Measurements from ENCODE around the gene GAB3. TPM values are rescaled to one million over a fixed set of nuclear protein-coding genes. Genes with fewer than 3 reads are reported as not detected.

GAB3 gene
- total and polyA plus RNA-seq, 9 of the 15 experiments (the other 6 are each of a cell fraction or from before 2014, with no cell fraction given): 16.1 to 31.4 (median 20.2) TPM

- CTCF ChIA-PET (ENCODE audit: low intra/inter-chr PET ratio): no interaction called here
- H3K9ac ChIP-seq (ENCODE audit: insufficient read depth in 1 of 2, low read depth in 2 of 2, low read length in 2 of 2): no peak overlapping the region
- ATAC-seq (no peak), DNase-seq (ENCODE audit: extremely low read depth in 1 of 4, low spot score in 3 of 4) (no peak), FAIRE-seq (no peak)
- WGBS (ENCODE audit: insufficient coverage, low coverage, missing lambda C conversion rate): 74% methylated on average over 3 of the region's 3 CpGs
- H3K9me1 ChIP-seq (ENCODE audit: control insufficient read depth, insufficient read depth, low read length): no peaks in the 10 kb centered on the region
- H3K36me3 ChIP-seq (ENCODE audit: control insufficient read depth, insufficient read depth, low read length): peaks cover 20% of the 10 kb centered on the region
- in situ Hi-C loops (cut with MboI): loop anchor here (25.0 kb wide), 1 partner anchor 142 kb away; the partner anchor contains the start of gene CTAG1A
- H3K4me1 ChIP-seq (replicated peaks in 1 of 2; ENCODE audit: control insufficient read depth in 2 of 2, insufficient read depth in 2 of 2, low read length in 2 of 2): peaks cover 1 to 28% of the 10 kb centered on the region in 2 experiments; a peak in 4 of 5 replicates
- no TSS peak for BruUV-seq (replicated peaks)
- peaks cover 83% of the 10 kb centered on the region for H3K79me2 ChIP-seq (ENCODE audit: control insufficient read depth, insufficient read depth, low read length)
- H3K4me3 ChIP-seq: no peak overlapping the region
- H3K27me3 ChIP-seq (ENCODE audit: control insufficient read depth in 2 of 2, insufficient read depth in 2 of 2, low read length in 2 of 2): no peaks in the 10 kb centered on the region
- intact Hi-C loops (cut with micrococcal nuclease): no loop called here
- POLR2A ChIA-PET: interaction anchor here (1.0 to 2.0 kb wide), 3 partner anchors 10 to 50 kb away, joined by 3 to 7 read pairs (median 4); no protein-coding TSS in a partner anchor
- H4K20me1 ChIP-seq (replicated peaks; ENCODE audit: control insufficient read depth, insufficient read depth, low read length): 0 out of 2 replicates have a peak, but pooled peaks cover 4% of the 10 kb centered on the region
- no peak overlapping the region for H3K27ac ChIP-seq (ENCODE audit: extremely low read depth, low read depth, low read length)
- no peak overlapping the region for H3K4me2 ChIP-seq (ENCODE audit: insufficient read depth, low read length)
- TF ChIP-seq, protein P1, sequence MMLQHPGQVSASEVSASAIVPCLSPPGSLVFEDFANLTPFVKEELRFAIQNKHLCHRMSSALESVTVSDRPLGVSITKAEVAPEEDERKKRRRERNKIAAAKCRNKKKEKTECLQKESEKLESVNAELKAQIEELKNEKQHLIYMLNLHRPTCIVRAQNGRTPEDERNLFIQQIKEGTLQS (IDR thresholded peaks at IDR 0.05): no peak
- TF ChIP-seq, protein P1 (CRISPR knock-in tag; conservative IDR thresholded peaks at IDR 0.05): no peak
- TF ChIP-seq CEBPG (CRISPR knock-in tag; IDR thresholded peaks at IDR 0.05) (no peak), CEBPG (tag; conservative IDR thresholded peaks at IDR 0.05 in 1 of 2, IDR thresholded peaks at IDR 0.05 in 1 of 2) (peak in 1 of 2 experiments; percentile 74; a peak in 2 of 4 replicates), CEBPB (tag; IDR thresholded peaks at IDR 0.05) (peak; percentile 53; the same call in 1 of the 2 replicates)
- H3K9me3 ChIP-seq (replicated peaks; ENCODE audit: control insufficient read depth, insufficient read depth, low read depth, low read length): no peaks in the 10 kb centered on the region
- no peak overlapping the region for H2AFZ ChIP-seq (ENCODE audit: low read depth, low read length)
Observed at GRCh38 chrX:154729439-154729838, 21.4 kb downstream of the GAB3 start.

All from K562 (cell line).